Hematopoietic multipotent progenitor cell treated with erythropoietin and hydrocortisone succinate and interleukin-3 and kit ligand, for 15 days (in vitro differentiated cells): ENCODE measurements around the gene MECR.
A peak's percentile ranks its signal among the peaks of the same experiment; 100 is the strongest.

Source experiments
- DNase-seq: peaks from one replicate; pipeline ENCODE4 v3.0.0-alpha.2; 2015; ENCODE audit warnings: low spot score

Gene MECR

GRCh38 chr1:29201595-29202051, 29.1 kb downstream of the MECR start:
- DNase-seq = no peak

GRCh38 chr1:29200906-29201594, 29.7 kb downstream of the MECR start:
- DNase-seq = no peak

GRCh38 chr1:29197993-29198392, 32.7 kb downstream of the MECR start:
- DNase-seq = no peak

- peak; percentile 75 for DNase-seq
Measured at GRCh38 chr1:29197590-29197924, 33.2 kb downstream of the MECR start.

- DNase-seq = no peak
Measured at GRCh38 chr1:29196863-29197589, 33.7 kb downstream of the MECR start.

GRCh38 chr1:29195881-29196291, 34.8 kb downstream of the MECR start:
- DNase-seq = no peak

GRCh38 chr1:29193879-29194455, 36.8 kb downstream of the MECR start:
- no peak for DNase-seq

GRCh38 chr1:29190718-29191117, 40.0 kb downstream of the MECR start:
- DNase-seq = no peak

- no peak for DNase-seq
Measured at GRCh38 chr1:29186707-29187106, 44.0 kb downstream of the MECR start.

- no peak for DNase-seq
Measured at GRCh38 chr1:29186252-29186651, 44.5 kb downstream of the MECR start.

- no peak for DNase-seq
Measured at GRCh38 chr1:29183287-29183686, 47.4 kb downstream of the MECR start.

- peak; percentile 98 for DNase-seq
Measured at GRCh38 chr1:29181413-29182225, 49.1 kb downstream of the MECR start, which contains the start of gene SRSF4. TSS of gene SRSF4 (minus strand) at chr1:29181900. CDS start at chr1:29181752, 148 bp downstream.

GRCh38 chr1:29180497-29181412, 50.0 kb downstream of the MECR start:
- peak; percentile 59 for DNase-seq

- peak; percentile 55 for DNase-seq
Measured at GRCh38 chr1:29179641-29180184, 51.0 kb downstream of the MECR start.

- no peak for DNase-seq
Measured at GRCh38 chr1:29177022-29177705, 53.6 kb downstream of the MECR start.

GRCh38 chr1:29176576-29176975, 54.2 kb downstream of the MECR start:
- DNase-seq = no peak

GRCh38 chr1:29172415-29172939, 58.3 kb downstream of the MECR start:
- DNase-seq = no peak

- DNase-seq = no peak
Measured at GRCh38 chr1:29171521-29171920, 59.2 kb downstream of the MECR start.

- DNase-seq = no peak
Measured at GRCh38 chr1:29171089-29171488, 59.6 kb downstream of the MECR start.

- no peak for DNase-seq
Measured at GRCh38 chr1:29169976-29170375, 60.8 kb downstream of the MECR start.
